Adrenal gland (tissue), 12 donors: ENCODE measurements around the gene RCN2. TPM values are rescaled to one million over a fixed set of nuclear protein-coding genes. Genes with fewer than 3 reads are reported as not detected.

Experiments
- DNase-seq, 7 donors: peaks; one replicate each; pipeline ENCODE4 v3.0.0-alpha.2; 2019 to 2020
- H3K27ac ChIP-seq, 5 donors: fragments of 200-600 bp; sonication (generic) in 4 of 5; 1 replicate in 3 of 5; 2 replicates in 2 of 5; pipeline versions ENCODE4 v1.5.1 to v1.8.0; 2016 to 2020; ENCODE audit warnings: mild to moderate bottlenecking in 1 of 5
- H3K27me3 ChIP-seq: fragments of 200-600 bp; 2 replicates; pipeline ENCODE4 v1.8.0; 2021
- H3K36me3 ChIP-seq, 2 donors: fragments of 200-600 bp; replicated peaks in 1 of 2; 1 replicate in 1 of 2; 2 replicates in 1 of 2; pipeline versions ENCODE4 v1.5.1 to v1.8.0; 2018 to 2022
- H3K4me1 ChIP-seq, 2 donors: fragments of 200-600 bp; replicated peaks in 1 of 2; 1 replicate in 1 of 2; 2 replicates in 1 of 2; pipeline versions ENCODE4 v1.5.1 to v1.8.0; 2018 to 2021
- H3K4me3 ChIP-seq, 4 donors: fragments of 200-600 bp; sonication (generic) in 3 of 4; one replicate each; pipeline ENCODE4 v1.5.1; 2016 to 2018
- H3K9me3 ChIP-seq, 3 donors: fragments of 200-600 bp; sonication (generic) in 1 of 3; replicated peaks in 1 of 3; 1 replicate in 2 of 3; 2 replicates in 1 of 3; pipeline versions ENCODE4 v1.5.1 to v1.8.0; 2016 to 2021
- POLR2A ChIP-seq, 2 donors: fragments of 450-650 bp; IDR thresholded peaks; one replicate each; pipeline ENCODE4 v1.6.1; 2017; ENCODE audit warnings: antibody characterized with exemption in 2 of 2, mild to moderate bottlenecking in 2 of 2, moderate library complexity in 1 of 2
- WGBS, 4 donors: extraction: QIAGEN DNeasy Blood & Tissue Kit in 2 of 4; methylation state at CpG; one replicate each; pipeline versions ENCODE4 v1.1.5 to v1.1.7; 2013 to 2017; 5-methylcytosine and 5-hydroxymethylcytosine counted together
- intact Hi-C, 2 donors: fragments of 100-400 bp; cut with DNase I; formaldehyde crosslinking; loops; one replicate each; pipeline versions ENCODE4 v1.14.1 to v1.15.0; 2022 to 2023
- polyA plus RNA-seq, 3 donors: library from polyadenylated mRNA; stranded (reverse); fragments of 200-250 nt in 2 of 3; fragments of 350-450 nt in 1 of 3; fragmentation: Illumina TruSeq in 1 of 3; extraction: RNeasy Lipid Tissue Mini Kit (QIAGEN cat#74804) in 1 of 3; gene quantifications; one replicate each; pipeline ENCODE4 v1.2.3, GENCODE V29; 2013 to 2014
- total RNA-seq, 9 donors: library from RNA; depleted of rRNA in 4 of 9; stranded (reverse); fragments of >200 nt in 4 of 9; fragments of 120-200 nt in 1 of 9; fragmentation: NEBNext Ultra II Directional in 1 of 9; extraction: Animal tissue kit (Norgen Biotek cat#: 25700) in 1 of 9; gene quantifications; one replicate each; pipeline versions ENCODE4 v1.1.0 to v1.2.4, GENCODE V29; 2013 to 2023
- TF ChIP-seq, protein P1 (sequence below), 6 experiments: fragments of 450-650 bp in 4 of 6; fragments of 200-600 bp in 2 of 6; sonication (generic) in 1 of 6; IDR thresholded peaks; 1 replicate in 5 of 6; 2 replicates in 1 of 6; pipeline versions ENCODE4 v1.5.1 to v1.8.0; 2016 to 2021; ENCODE audit warnings: antibody characterized with exemption in 6 of 6, mild to moderate bottlenecking in 2 of 6, moderate library complexity in 1 of 6
- donor health status: healthy with polysubstance abuse.
- donor health status: Bipolar disorder and iron deficiency.
- donor health status: DM: yes; HTN: yes; CAD: no.
- donor health status: DM: no; HTN: no; CAD: no.
- donor health status: DM: no; HTN: no; CAD: no.
- donor health status: DM: yes; HTN: yes; CAD: no.

The RCN2 gene
- total and polyA plus RNA-seq, 12 donors = 9.7 to 58.6 (median 30.5) TPM

DNA sequence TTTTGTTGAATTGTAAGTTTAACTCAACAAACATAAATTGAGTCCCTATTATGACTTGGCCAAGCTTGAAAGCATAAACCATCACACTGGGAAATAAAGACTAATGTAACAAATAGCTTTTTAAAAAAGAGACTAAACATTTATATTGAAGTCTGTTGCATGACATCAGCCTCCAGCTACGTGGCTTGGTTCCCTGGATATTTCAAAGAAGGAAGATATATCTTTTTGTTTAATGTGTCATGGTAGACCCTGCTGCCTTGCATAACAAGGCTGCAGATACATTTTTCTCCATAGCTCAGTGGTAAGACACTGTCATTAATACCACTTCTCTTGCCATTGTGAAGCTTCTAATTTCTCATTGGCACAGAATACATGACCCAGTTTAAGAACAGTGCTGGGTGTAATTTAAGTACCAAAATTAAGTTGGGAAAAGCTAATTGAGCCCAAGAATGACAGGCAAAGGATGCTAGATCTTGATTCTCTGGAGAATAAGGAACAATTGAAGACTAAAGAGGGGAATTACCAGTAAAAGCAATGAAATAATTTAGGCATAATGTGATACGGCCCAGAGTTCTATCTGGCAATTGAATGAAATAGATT, 14.0 kb downstream of the RCN2 start:
- intact Hi-C loops = no loop called here
- H3K27ac ChIP-seq = no peak overlapping the region

DNA sequence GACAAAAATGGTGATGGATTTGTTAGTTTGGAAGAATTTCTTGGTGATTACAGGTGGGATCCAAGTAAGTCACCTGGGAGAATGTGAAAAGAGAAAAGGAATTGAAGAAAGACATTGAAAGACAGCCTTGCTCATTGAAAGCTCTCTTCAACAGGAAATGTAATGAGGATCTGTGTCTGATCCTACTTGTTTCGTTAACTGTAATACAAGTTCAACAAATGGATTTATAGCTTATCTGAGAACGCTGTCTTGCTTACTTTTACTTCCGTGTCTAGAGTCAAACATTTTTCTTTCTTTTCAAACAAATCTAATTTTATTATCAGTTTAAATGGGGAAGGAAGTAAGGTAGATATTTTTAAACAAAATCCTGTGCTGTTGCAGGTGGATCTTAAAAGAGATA, 15.9 kb downstream of the RCN2 start:
- Histone ChIP-seq H3K27ac (no peak overlapping the region), H3K4me3 (no peak overlapping the region), H3K4me1 (peaks cover 0 to 7% of the 10 kb centered on the region in 2 donors), H3K9me3 (no peaks in the 10 kb centered on the region), H3K27me3 (no peaks in the 10 kb centered on the region), H3K36me3 (peaks cover 0 to 17% of the 10 kb centered on the region in 2 donors)
- 86 to 90% (median 89%) methylated on average over 3 of the region's 3 CpGs for WGBS, 4 donors
- TF ChIP-seq, protein P1, sequence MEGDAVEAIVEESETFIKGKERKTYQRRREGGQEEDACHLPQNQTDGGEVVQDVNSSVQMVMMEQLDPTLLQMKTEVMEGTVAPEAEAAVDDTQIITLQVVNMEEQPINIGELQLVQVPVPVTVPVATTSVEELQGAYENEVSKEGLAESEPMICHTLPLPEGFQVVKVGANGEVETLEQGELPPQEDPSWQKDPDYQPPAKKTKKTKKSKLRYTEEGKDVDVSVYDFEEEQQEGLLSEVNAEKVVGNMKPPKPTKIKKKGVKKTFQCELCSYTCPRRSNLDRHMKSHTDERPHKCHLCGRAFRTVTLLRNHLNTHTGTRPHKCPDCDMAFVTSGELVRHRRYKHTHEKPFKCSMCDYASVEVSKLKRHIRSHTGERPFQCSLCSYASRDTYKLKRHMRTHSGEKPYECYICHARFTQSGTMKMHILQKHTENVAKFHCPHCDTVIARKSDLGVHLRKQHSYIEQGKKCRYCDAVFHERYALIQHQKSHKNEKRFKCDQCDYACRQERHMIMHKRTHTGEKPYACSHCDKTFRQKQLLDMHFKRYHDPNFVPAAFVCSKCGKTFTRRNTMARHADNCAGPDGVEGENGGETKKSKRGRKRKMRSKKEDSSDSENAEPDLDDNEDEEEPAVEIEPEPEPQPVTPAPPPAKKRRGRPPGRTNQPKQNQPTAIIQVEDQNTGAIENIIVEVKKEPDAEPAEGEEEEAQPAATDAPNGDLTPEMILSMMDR (IDR thresholded peaks at IDR 0.05) = no peak
- no peak for TF ChIP-seq POLR2A (IDR thresholded peaks at IDR 0.05)
- intact Hi-C loops = no loop called here
- no peak for DNase-seq

More for the DNA sequence above, 14.0 kb downstream of the RCN2 start:
- peaks cover 0 to 17% of the 10 kb centered on the region in 2 donors for H3K36me3 ChIP-seq
- no peak for DNase-seq
- no peaks in the 10 kb centered on the region for H3K9me3 ChIP-seq
- no peaks in the 10 kb centered on the region for H3K27me3 ChIP-seq
- no peak overlapping the region for H3K4me3 ChIP-seq
- TF ChIP-seq POLR2A (IDR thresholded peaks at IDR 0.05) = no peak
- TF ChIP-seq, protein P1 (IDR thresholded peaks at IDR 0.05) = no peak
- WGBS, 4 donors = 89 to 96% (median 93%) methylated on average over 2 of the region's 2 CpGs
- H3K4me1 ChIP-seq = no peaks in the 10 kb centered on the region

DNA sequence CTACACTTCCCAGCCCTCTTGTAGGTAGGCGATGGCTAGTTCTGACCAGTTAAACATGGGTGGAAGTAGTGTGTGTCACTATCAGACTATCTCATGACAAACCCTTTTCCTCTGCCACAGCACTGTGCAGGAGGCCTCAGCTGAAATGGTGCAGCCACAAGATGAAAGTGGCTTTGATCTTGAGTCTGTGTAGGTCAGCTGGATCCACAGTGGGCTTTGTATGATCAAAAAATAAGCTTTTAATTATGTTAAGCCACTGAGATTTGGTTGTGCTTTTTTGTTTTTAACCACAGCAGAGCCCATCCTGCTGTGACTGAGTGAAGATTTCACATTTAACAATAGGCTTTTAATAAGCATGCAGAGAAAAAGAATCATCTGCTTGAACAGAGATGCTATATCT, 19.7 kb downstream of the RCN2 start:
- intact Hi-C loops = no loop called here
- TF ChIP-seq, protein P1 (IDR thresholded peaks at IDR 0.05) = no peak
- no peak for TF ChIP-seq POLR2A (IDR thresholded peaks at IDR 0.05)

DNA sequence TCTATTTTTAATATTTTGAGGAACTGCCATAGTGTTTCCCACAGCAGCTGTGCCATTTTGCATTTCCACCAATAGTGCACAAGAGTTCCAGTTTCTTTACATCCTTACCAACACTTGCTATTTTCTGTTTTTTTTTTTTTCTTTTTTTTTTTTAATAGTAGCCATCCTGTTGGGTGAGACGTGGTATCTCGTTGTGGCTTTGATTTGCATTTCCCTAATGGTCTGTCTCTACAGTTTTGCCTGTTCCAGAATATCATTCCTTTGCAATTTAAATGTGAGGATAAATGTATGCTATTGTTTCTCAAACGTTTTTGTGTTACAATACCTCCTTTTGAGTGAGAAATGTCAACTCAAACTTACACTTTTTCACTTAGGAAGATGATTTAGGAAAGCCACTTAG, 22.4 kb downstream of the RCN2 start:
- WGBS, 4 donors = 58 to 63% (median 62%) methylated on average over 3 of the region's 3 CpGs

More for the DNA sequence above, 19.7 kb downstream of the RCN2 start:
- no peak overlapping the region for H3K4me3 ChIP-seq
- no peaks in the 10 kb centered on the region for H3K9me3 ChIP-seq
- WGBS, 4 donors = 70 to 90% (median 87%) methylated on average over 1 of the region's 1 CpG
- DNase-seq = no peak
- H3K36me3 ChIP-seq = peaks cover 0 to 17% of the 10 kb centered on the region in 2 donors
- H3K27ac ChIP-seq = no peak overlapping the region
- peaks cover 0 to 7% of the 10 kb centered on the region in 2 donors for H3K4me1 ChIP-seq
- no peaks in the 10 kb centered on the region for H3K27me3 ChIP-seq

More for the DNA sequence above, 22.4 kb downstream of the RCN2 start:
- Histone ChIP-seq H3K4me3 (no peak overlapping the region), H3K36me3 (peaks cover 0 to 6% of the 10 kb centered on the region in 2 donors), H3K27ac (no peak overlapping the region), H3K4me1 (peaks cover 0 to 7% of the 10 kb centered on the region in 2 donors), H3K9me3 (no peaks in the 10 kb centered on the region), H3K27me3 (no peaks in the 10 kb centered on the region)
- no peak for TF ChIP-seq POLR2A (IDR thresholded peaks at IDR 0.05)
- TF ChIP-seq, protein P1 (IDR thresholded peaks at IDR 0.05) = no peak
- DNase-seq = no peak
- intact Hi-C loops = no loop called here
